ENCODE measurements around the gene LCN10.

- TF ChIP-seq POLR2AphosphoS5 (IDR thresholded peaks at IDR 0.05), result no peak
- TF ChIP-seq, protein P1, sequence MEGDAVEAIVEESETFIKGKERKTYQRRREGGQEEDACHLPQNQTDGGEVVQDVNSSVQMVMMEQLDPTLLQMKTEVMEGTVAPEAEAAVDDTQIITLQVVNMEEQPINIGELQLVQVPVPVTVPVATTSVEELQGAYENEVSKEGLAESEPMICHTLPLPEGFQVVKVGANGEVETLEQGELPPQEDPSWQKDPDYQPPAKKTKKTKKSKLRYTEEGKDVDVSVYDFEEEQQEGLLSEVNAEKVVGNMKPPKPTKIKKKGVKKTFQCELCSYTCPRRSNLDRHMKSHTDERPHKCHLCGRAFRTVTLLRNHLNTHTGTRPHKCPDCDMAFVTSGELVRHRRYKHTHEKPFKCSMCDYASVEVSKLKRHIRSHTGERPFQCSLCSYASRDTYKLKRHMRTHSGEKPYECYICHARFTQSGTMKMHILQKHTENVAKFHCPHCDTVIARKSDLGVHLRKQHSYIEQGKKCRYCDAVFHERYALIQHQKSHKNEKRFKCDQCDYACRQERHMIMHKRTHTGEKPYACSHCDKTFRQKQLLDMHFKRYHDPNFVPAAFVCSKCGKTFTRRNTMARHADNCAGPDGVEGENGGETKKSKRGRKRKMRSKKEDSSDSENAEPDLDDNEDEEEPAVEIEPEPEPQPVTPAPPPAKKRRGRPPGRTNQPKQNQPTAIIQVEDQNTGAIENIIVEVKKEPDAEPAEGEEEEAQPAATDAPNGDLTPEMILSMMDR (IDR thresholded peaks at IDR 0.05), result no peak
- TF ChIP-seq EP300 (IDR thresholded peaks at IDR 0.05), result no peak
Measured at GRCh38 chr9:136744773-136745172, 2.0 kb upstream of the LCN10 start.
